MM.1S (cell line): ENCODE measurements around the gene CCDC73.

Experiments used
- DNase-seq: peaks from one replicate; pipeline ENCODE4 v3.0.0-alpha.2; 2015
- H2AFZ ChIP-seq: fragments of 300-600 bp; sonication (generic); 2 replicates; pipeline ENCODE4 v1.6.0; 2016; ENCODE audit warnings: antibody characterized with exemption, low read length
- H3F3A ChIP-seq: fragments of 300-600 bp; sonication (generic); 2 replicates; pipeline ENCODE4 v1.6.1; 2016; ENCODE audit warnings: mild to moderate bottlenecking, antibody characterized with exemption, low read length, moderate library complexity, mixed read lengths; ENCODE audit not compliant: insufficient read depth
- H3K27ac ChIP-seq: fragments of 300-600 bp; sonication (generic); 2 replicates; pipeline ENCODE4 v1.5.1; 2016; ENCODE audit warnings: mild to moderate bottlenecking, low read length
- H3K27me3 ChIP-seq: fragments of 300-600 bp; sonication (generic); replicated peaks from 2 replicates; pipeline ENCODE4 v1.6.0; 2016; ENCODE audit warnings: low read length; ENCODE audit not compliant: insufficient read depth
- H3K36me3 ChIP-seq: fragments of 300-600 bp; sonication (generic); replicated peaks from 2 replicates; pipeline ENCODE4 v1.6.1; 2016; ENCODE audit warnings: mild to moderate bottlenecking, low read length, mixed read lengths; ENCODE audit not compliant: insufficient read depth
- H3K4me1 ChIP-seq: fragments of 300-600 bp; sonication (generic); 2 replicates; pipeline ENCODE4 v1.6.1; 2016; ENCODE audit warnings: low read length, mixed read lengths
- H3K4me2 ChIP-seq: fragments of 300-600 bp; sonication (generic); 2 replicates; pipeline ENCODE4 v1.6.0; 2016; ENCODE audit warnings: low read depth, low read length
- H3K4me3 ChIP-seq: fragments of 300-600 bp; sonication (generic); 2 replicates; pipeline ENCODE4 v1.5.1; 2016; ENCODE audit warnings: low read length, mixed read lengths
- H3K79me2 ChIP-seq: fragments of 300-600 bp; sonication (generic); 2 replicates; pipeline ENCODE4 v1.6.1; 2016; ENCODE audit warnings: mixed run types, low read length, mixed read lengths
- H3K9ac ChIP-seq: fragments of 300-600 bp; sonication (generic); 2 replicates; pipeline ENCODE4 v1.6.1; 2016; ENCODE audit warnings: low read length, mixed read lengths
- H3K9me2 ChIP-seq: fragments of 300-600 bp; sonication (generic); replicated peaks from 2 replicates; pipeline ENCODE4 v1.6.1; 2016; ENCODE audit warnings: mild to moderate bottlenecking, low read length, mixed read lengths; ENCODE audit not compliant: insufficient read depth
- H3K9me3 ChIP-seq: fragments of 300-600 bp; sonication (generic); replicated peaks from 2 replicates; pipeline ENCODE4 v1.6.1; 2016; ENCODE audit warnings: mild to moderate bottlenecking, low read length, mixed read lengths; ENCODE audit not compliant: insufficient read depth
- H4K20me1 ChIP-seq: fragments of 300-600 bp; sonication (generic); 2 replicates; pipeline ENCODE4 v1.6.1; 2016; ENCODE audit warnings: mild to moderate bottlenecking, low read length, moderate library complexity, mixed read lengths; ENCODE audit not compliant: insufficient read depth
- CTCF ChIP-seq: fragments of 300-600 bp; sonication (generic); IDR thresholded peaks from 2 replicates; pipeline ENCODE4 v1.5.1; 2016; ENCODE audit warnings: antibody characterized with exemption, low read length, mixed read lengths
- EZH2 ChIP-seq: fragments of 300-600 bp; sonication (generic); optimal IDR thresholded peaks from 2 replicates; pipeline ENCODE3; 2017; ENCODE audit warnings: low read depth, mild to moderate bottlenecking, antibody characterized with exemption, low read length, mixed read lengths
- EZH2phosphoT487 ChIP-seq: fragments of 300-600 bp; sonication (generic); IDR thresholded peaks from 2 replicates; pipeline ENCODE4 v1.6.1; 2018; ENCODE audit warnings: antibody characterized with exemption, low read length

Gene CCDC73

GRCh38 chr11:32594272-32594671, 200.2 kb downstream of the CCDC73 start:
- Histone ChIP-seq H2AFZ (no peak overlapping the region), H3K9me2 (no peaks in the 10 kb centered on the region), H3K4me2 (no peak overlapping the region), H4K20me1 (no peaks in the 10 kb centered on the region), H3F3A (no peaks in the 10 kb centered on the region), H3K79me2 (peaks cover 23% of the 10 kb centered on the region), H3K4me1 (no peaks in the 10 kb centered on the region), H3K9me3 (no peaks in the 10 kb centered on the region), H3K27me3 (no peaks in the 10 kb centered on the region), H3K27ac (no peak overlapping the region), H3K9ac (no peak overlapping the region), H3K36me3 (peaks cover 23% of the 10 kb centered on the region; the same call in 1 of the 2 replicates), H3K4me3 (no peak overlapping the region)
- TF ChIP-seq EZH2phosphoT487: no peak
- no peak for TF ChIP-seq CTCF
- TF ChIP-seq EZH2: no peak
- DNase-seq: no peak

GRCh38 chr11:32586576-32587190, 207.8 kb downstream of the CCDC73 start:
- peak; percentile 22 for DNase-seq
- Histone ChIP-seq H3K36me3 (peaks cover 17% of the 10 kb centered on the region; the same call in 1 of the 2 replicates), H3K9ac (no peak overlapping the region), H3F3A (no peaks in the 10 kb centered on the region), H3K27me3 (no peaks in the 10 kb centered on the region), H3K4me3 (no peak overlapping the region), H3K27ac (no peak overlapping the region), H3K4me2 (no peak overlapping the region), H3K9me2 (no peaks in the 10 kb centered on the region), H2AFZ (no peak overlapping the region), H3K4me1 (peaks cover 7% of the 10 kb centered on the region), H3K9me3 (no peaks in the 10 kb centered on the region), H4K20me1 (peaks cover 15% of the 10 kb centered on the region; the same call in 1 of the 2 replicates), H3K79me2 (peaks cover 68% of the 10 kb centered on the region)
- TF ChIP-seq CTCF (peak; percentile 35), EZH2phosphoT487 (no peak)

- Histone ChIP-seq H3K9ac (peak overlapping the region; percentile 96; the same call in 1 of the 2 replicates), H3K36me3 (peaks cover 6% of the 10 kb centered on the region; the same call in 1 of the 2 replicates), H3K4me2 (peak overlapping the region; percentile 58), H4K20me1 (peaks cover 15% of the 10 kb centered on the region; the same call in 1 of the 2 replicates), H2AFZ (no peak overlapping the region), H3K27me3 (no peaks in the 10 kb centered on the region), H3K9me3 (no peaks in the 10 kb centered on the region), H3K9me2 (no peaks in the 10 kb centered on the region), H3F3A (no peaks in the 10 kb centered on the region), H3K79me2 (peaks cover 61% of the 10 kb centered on the region), H3K4me3 (peak overlapping the region; percentile 91), H3K4me1 (peaks cover 7% of the 10 kb centered on the region), H3K27ac (no peak overlapping the region)
- TF ChIP-seq CTCF: no peak
- TF ChIP-seq EZH2phosphoT487: no peak
- TF ChIP-seq EZH2: no peak
- no peak for DNase-seq
These were observed 209.5 kb downstream of the CCDC73 start for GRCh38 chr11:32584921-32585320.
